Right lobe of liver (tissue), 4 donors: Measurements from ENCODE around the gene DLG3.

ENCODE experiments used
- CTCF ChIP-seq, 4 donors: fragments of 200-600 bp in 3 of 4; fragments of 450-650 bp in 1 of 4; IDR thresholded peaks; one replicate each; pipeline versions ENCODE4 v1.5.1 to v1.8.0; 2016 to 2022; ENCODE audit warnings: antibody characterized with exemption in 4 of 4, mild to moderate bottlenecking in 2 of 4
- POLR2A ChIP-seq: fragments of 450-650 bp; IDR thresholded peaks from one replicate; pipeline ENCODE4 v1.6.1; 2017; ENCODE audit warnings: antibody characterized with exemption, mild to moderate bottlenecking
- donor health status: DM: no; HTN: no; CAD: no.
- donor health status: DM: no; HTN: no; CAD: no.
- donor health status: DM: no; HTN: yes; CAD: no.

DNA sequence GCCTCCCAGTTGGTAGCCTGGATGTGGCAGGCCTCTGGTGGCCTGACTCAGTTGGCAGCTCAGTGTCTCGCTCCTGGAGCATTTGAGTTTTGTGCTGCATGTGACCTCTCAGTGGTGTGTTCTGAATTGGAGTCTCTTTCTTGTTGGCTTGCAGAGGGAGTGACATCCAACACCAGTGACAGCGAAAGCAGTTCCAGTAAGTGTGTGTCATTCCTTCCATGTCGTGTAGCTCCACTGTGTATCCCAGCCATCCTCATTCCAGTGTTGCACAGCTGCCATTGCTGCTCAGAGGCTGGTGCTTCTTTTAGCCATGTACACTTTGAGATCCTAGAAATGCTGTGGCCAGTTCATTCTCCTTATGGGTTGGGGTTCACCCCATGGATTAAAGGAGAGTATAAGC, 52.4 kb downstream of the DLG3 start:
- TF ChIP-seq CTCF (IDR thresholded peaks at IDR 0.05), result no peak
- no peak for TF ChIP-seq POLR2A
